HG02943 (cell line): ENCODE measurements around the gene FAM111B.
"Not testable (repeated sequence)": the region's sequence is repeated elsewhere in the genome, so short reads cannot be mapped to it uniquely, and the experiment has no call there.

Source experiments
- ATAC-seq: cut with Tn5 transposase; IDR thresholded peaks from one replicate; pipeline ENCODE4 v1.9.1; 2021; ENCODE audit warnings: mild to moderate bottlenecking, low read depth, moderate library complexity; ENCODE audit not compliant: unreplicated experiment

FAM111B gene

GRCh38 chr11:59106363-59107336 is at the start of gene FAM111B:
Gene FAM111B, plus strand, starts transcription at chr11:59107237. Its CDS starts 2,389 bp downstream, at chr11:59109626.
- peak; percentile 69 for ATAC-seq

GRCh38 chr11:59058120-59059033 is 48.7 kb upstream of the FAM111B start:
- ATAC-seq: peak; percentile 93

GRCh38 chr11:59060096-59060495 is 46.9 kb upstream of the FAM111B start:
- not testable (repeated sequence) for ATAC-seq

GRCh38 chr11:59062602-59063529 is 44.2 kb upstream of the FAM111B start:
- ATAC-seq: no peak

- ATAC-seq: not testable (repeated sequence)
Observed at GRCh38 chr11:59063996-59064727, 42.9 kb upstream of the FAM111B start.

- ATAC-seq: no peak
Observed at GRCh38 chr11:59069087-59069486, 38.0 kb upstream of the FAM111B start.

- peak; percentile 95 for ATAC-seq
Observed at GRCh38 chr11:59076876-59077571, 30.0 kb upstream of the FAM111B start.

- no peak for ATAC-seq
Observed at GRCh38 chr11:59078435-59078834, 28.6 kb upstream of the FAM111B start.

- ATAC-seq: no peak
Observed at GRCh38 chr11:59079086-59079485, 28.0 kb upstream of the FAM111B start.

- ATAC-seq: not testable (repeated sequence)
Observed at GRCh38 chr11:59080421-59080820, 26.6 kb upstream of the FAM111B start.

GRCh38 chr11:59081430-59082020 is 25.5 kb upstream of the FAM111B start:
- not testable (repeated sequence) for ATAC-seq

- ATAC-seq: not testable (repeated sequence)
Observed at GRCh38 chr11:59086007-59086406, 21.0 kb upstream of the FAM111B start, which contains the start of gene GLYATL1B. Gene GLYATL1B, plus strand, starts transcription at chr11:59086307. Its CDS starts 0 bp downstream, at chr11:59086307.

- ATAC-seq: no peak
Observed at GRCh38 chr11:59088162-59088561, 18.9 kb upstream of the FAM111B start.

- ATAC-seq: not testable (repeated sequence)
Observed at GRCh38 chr11:59093576-59093975, 13.5 kb upstream of the FAM111B start.

- not testable (repeated sequence) for ATAC-seq
Observed at GRCh38 chr11:59095225-59095624, 11.8 kb upstream of the FAM111B start.

GRCh38 chr11:59095972-59096575 is 11.0 kb upstream of the FAM111B start:
- not testable (repeated sequence) for ATAC-seq

GRCh38 chr11:59097113-59097708 is 9.8 kb upstream of the FAM111B start:
- ATAC-seq: peak; percentile 45
